Body of pancreas (tissue), 4 donors: ENCODE results near the gene NKX2-3.

Experiments used
- CTCF ChIP-seq, 7 experiments: fragments of 450-650 bp in 4 of 7; fragments of 200-600 bp in 3 of 7; sonication (generic) in 3 of 7; IDR thresholded peaks; one replicate each; pipeline ENCODE4 v1.5.1; 2016 to 2019; ENCODE audit warnings: antibody characterized with exemption in 7 of 7
- POLR2A ChIP-seq, 3 donors: fragments of 450-650 bp; IDR thresholded peaks; one replicate each; pipeline ENCODE4 v1.6.1; 2016; ENCODE audit warnings: antibody characterized with exemption in 3 of 3, mild to moderate bottlenecking in 2 of 3

GRCh38 chr10:99527526-99528493 lies 4.9 kb upstream of the NKX2-3 start:
- TF ChIP-seq CTCF (IDR thresholded peaks at IDR 0.05) (no peak), POLR2A (IDR thresholded peaks at IDR 0.05) (no peak)
